ENCODE data around the gene CADPS2. TPM values are rescaled to one million over a fixed set of nuclear protein-coding genes. Genes with fewer than 3 reads are reported as not detected.

CADPS2 gene
- total RNA-seq, 1 experiment from 2014 or later: 7.4 TPM

Other genes starting within 250 kb of the CADPS2 start
- 0.49 and 0.70 TPM in 2 replicates for gene RNF133, start 187.3 kb downstream of the CADPS2 start, total RNA-seq (2022)
- gene RNF148, start 183.5 kb downstream of the CADPS2 start, total RNA-seq (2022): 0.63 and 0.96 TPM in 2 replicates
- gene TAS2R16, start 109.2 kb upstream of the CADPS2 start, total RNA-seq (2022): not detected in 2 replicates

Data from MCF 10A (cell line).